HPDE6-E6E7 (cell line): ENCODE data around the gene CADM1.

ENCODE experiments used
- DNase-seq: peaks from one replicate; pipeline ENCODE4 v3.0.0; 2011; ENCODE audit warnings: missing footprints; ENCODE audit errors: extremely low spot score

Gene CADM1

DNA sequence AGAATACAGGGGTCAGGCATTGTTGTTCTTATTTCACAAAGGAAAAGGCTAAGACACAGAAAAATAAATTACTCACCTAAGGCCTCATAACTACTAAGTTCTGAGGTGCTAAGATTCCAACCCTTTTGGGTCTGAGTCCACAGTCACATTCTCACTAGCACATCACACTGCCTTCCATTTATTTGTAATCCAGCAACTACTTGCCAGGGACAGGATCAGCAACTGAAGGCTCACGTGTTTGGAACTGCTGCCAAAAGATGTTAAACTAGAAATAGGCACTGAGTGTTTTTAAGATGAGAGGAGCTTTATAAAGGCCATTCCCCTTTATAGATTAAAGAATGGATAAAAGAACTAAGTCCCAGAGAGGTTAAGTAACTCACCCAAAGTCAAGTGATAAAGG, 58.0 kb downstream of the CADM1 start:
- no peak for DNase-seq

GRCh38 chr11:115444542-115444941, 59.7 kb downstream of the CADM1 start:
- no peak for DNase-seq

- DNase-seq: no peak
Measured at GRCh38 chr11:115439969-115440540, 64.2 kb downstream of the CADM1 start.

GRCh38 chr11:115439385-115439784, 64.8 kb downstream of the CADM1 start:
- DNase-seq: no peak

- no peak for DNase-seq
Measured at GRCh38 chr11:115437902-115438575, 66.2 kb downstream of the CADM1 start.

DNA sequence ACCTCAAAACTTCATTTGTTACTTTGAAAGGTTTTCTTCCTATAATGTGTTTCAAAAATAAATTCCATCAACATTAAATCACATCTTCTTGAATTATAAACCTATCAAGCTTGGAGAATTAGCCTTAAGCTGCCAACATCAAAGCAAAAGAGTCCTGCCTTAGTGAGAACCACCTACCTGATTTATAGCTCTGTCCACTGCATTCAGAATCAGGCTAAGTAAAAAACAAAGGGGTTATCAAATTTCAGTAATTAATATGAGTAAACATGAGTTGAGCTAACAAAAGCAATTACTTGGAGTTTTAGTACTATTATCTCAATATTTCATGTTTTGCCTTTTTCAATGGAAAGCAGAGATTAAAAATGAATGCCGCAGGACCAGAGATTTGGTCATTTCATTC, 73.9 kb downstream of the CADM1 start:
- no peak for DNase-seq

DNA sequence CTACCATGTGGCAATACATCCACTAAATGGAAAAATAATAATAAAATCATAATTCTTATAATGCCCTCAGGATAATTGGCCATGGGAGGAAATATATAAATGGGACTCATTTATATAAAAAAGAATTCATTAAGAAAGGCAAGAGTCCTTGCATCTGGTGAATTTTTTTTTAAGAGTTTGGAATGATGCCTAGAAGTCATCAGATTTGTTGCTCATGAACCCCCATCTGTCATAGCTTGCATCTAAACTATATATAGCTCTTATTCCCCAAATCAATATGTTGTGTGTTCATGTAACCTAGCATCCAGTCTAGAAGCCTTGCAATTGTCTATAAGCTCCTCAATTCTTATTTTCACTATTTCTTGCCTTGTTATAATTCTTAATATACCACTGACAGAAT, 75.9 kb downstream of the CADM1 start:
- DNase-seq: no peak

GRCh38 chr11:115425816-115426215, 78.4 kb downstream of the CADM1 start:
- no peak for DNase-seq

GRCh38 chr11:115425250-115425649, 79.0 kb downstream of the CADM1 start:
- no peak for DNase-seq

DNA sequence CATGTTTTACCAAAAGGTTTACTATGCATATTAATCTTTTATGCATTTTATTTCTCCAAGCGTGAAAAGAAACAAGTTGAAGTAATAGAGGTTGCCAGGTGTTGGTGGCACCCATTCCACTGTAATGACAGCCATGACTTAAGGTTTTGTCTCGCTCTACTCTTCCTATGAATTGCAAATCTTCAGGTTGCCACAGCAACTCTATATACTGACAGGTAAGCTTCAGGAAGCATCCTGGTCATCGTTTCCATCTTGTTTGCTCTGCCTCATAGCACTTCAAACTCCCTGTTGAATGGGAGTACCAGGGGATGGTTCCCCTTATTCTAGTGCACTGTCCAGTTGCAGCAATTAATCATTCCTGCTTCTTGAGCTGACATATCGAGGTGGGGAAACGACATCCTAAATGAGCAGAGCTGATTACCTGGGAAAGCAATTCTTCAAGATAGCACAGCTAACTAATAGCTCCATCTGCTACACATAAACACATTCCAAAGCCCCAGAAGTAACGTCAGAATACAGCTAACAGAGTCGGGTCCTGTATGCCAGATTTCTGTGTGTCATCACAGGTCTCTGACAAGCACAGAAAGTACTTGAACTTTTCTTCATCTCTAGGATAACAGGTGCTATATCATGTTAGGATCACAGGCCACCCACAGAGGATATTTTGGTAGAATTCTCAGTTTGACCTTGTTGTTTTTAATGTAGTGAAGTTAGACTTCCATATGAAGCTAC, 80.3 kb downstream of the CADM1 start:
- no peak for DNase-seq

- no peak for DNase-seq
Measured at GRCh38 chr11:115421992-115422689, 82.1 kb downstream of the CADM1 start.

- no peak for DNase-seq
Measured at GRCh38 chr11:115421352-115421991, 82.7 kb downstream of the CADM1 start.

DNA sequence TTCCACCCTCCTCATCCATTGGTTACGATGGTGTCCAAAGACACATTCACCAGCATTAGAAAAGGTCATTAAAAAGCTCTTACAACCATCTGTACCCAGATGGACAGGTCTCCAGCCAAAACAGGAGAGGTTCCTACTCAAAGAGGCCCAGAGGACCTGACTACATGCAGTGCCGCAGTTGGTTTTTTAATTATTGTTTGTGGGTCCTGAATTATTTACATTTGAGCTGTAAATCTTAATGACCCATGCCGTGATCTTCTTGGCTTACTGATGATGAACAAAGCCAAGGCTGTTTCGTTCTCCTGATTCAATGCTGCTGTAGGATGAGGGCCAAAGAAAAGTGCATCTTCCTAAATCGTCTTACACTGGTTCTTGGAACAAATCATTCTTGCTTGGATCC, 83.7 kb downstream of the CADM1 start:
- DNase-seq: no peak

GRCh38 chr11:115418626-115419025, 85.6 kb downstream of the CADM1 start:
- DNase-seq: no peak

- DNase-seq: no peak
Measured at GRCh38 chr11:115418081-115418480, 86.1 kb downstream of the CADM1 start.

GRCh38 chr11:115411120-115411519, 93.1 kb downstream of the CADM1 start:
- no peak for DNase-seq

GRCh38 chr11:115409691-115410220, 94.5 kb downstream of the CADM1 start:
- DNase-seq: no peak

DNA sequence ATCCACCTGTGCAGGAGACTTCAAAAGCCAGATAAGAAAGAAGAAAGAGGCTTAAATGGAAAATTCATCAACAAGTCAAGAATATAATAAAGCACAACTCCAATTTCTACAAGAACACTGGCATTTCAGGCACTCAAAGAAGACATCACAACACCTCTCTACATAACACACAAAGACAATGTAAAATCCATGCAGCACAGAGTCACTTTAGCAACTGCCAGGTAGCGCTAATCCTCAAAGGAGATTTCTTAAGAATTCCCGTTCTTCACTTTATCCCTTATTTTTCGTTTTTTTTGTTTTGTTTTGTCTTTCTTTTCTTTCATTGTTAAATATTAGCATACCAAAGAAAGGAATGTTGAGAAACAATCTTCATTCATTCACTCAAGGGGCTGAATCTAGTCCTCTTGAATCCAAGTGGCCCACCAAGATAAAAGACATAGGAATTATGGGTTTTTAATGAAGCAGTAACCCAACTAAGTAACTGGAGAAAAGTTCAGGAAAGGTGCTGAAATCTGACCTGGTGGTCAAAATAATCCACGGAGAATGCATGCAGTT, 95.0 kb downstream of the CADM1 start:
- DNase-seq: no peak

DNA sequence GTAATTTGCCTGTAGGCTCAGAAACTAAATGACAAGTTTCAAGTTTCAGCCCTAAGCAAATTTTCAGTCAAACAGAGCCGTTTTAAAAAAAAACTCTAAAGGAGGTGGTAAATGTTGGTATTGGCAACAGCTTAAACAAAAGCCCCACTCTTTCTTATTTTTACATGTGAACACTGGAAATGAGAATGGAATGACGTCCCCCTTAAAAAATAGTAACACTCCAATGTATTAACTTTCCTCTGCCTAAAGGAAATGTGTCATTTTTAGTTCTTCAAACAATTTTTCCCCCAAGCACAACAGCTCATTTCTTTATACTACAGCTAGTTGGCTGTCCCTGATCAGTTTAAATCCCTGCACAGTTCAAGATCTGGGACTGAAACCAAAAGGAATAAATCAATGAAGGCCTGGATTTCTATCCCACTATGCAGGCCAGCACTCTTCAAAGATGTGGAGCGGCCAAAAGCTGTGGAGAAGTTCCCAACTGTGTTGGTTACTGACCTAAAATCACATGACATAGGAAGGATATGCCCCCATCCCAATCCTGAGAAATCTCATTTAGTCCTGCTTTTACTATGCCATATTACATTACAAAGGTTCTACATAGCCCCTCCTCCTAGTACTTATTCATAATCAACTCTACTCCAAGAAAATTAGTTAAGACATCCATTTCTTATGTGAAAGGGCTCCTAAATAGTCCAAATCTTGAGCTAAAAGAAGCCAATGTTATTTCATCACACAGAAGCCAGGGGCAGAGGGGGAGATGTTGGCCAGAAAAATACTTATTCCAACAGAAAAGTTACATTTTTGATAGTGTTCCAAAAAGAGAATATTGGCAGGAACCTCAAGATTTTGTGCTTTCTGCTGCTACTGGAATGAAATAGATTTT, 95.9 kb downstream of the CADM1 start:
- no peak for DNase-seq

GRCh38 chr11:115407496-115407895, 96.7 kb downstream of the CADM1 start:
- DNase-seq: no peak
